ENCODE results near the gene CFAP221.

Gene CFAP221

GRCh38 chr2:119693967-119694366 is 149.7 kb downstream of the CFAP221 start:
- DNase-seq (ENCODE audit: extremely low spot score, insufficient read length, low read depth): no peak
- FAIRE-seq: no peak

DNA sequence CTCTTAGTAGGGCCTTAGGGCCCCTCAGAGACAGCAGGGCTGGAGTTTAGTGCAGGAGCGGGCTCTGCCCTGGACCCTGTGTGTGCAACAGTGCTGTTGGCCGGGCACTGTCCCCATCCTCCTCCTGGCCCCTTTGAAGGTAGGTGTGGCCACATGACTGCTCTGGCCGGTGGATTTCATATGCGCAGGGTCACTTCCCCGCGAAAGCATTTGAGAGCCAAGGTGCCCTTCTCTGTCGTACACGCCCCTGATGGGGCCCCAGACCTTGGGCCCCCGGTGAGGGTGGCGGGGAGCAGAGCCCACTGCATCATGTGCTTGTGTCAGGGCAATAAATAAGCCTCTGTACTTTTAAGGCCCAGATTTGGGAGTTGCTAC is 150.2 kb downstream of the CFAP221 start:
- no peak for FAIRE-seq
- DNase-seq (ENCODE audit: extremely low spot score, insufficient read length, low read depth): no peak

GRCh38 chr2:119694845-119695521 is 150.7 kb downstream of the CFAP221 start:
- FAIRE-seq (no peak), DNase-seq (ENCODE audit: extremely low spot score, insufficient read length, low read depth) (no peak)

DNA sequence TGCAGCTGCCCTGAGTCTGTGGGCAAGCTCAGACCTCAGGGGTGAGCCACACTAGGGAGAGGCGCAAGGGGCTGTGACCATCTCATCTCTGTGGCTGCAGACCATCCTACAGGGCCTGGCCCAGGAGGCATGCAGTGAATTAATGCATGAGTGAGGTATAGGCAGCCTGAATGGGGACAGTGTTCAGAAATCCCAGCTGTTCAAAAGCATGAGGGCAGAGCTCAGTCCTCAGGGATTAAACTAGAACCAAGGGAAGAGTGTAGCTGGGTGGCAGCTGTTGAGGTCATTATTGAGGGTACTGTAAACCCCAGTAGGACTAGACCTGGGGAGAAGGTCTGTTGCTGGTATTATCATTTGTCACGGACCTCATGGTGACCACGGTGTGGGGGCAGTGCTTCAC is 151.8 kb downstream of the CFAP221 start:
- no peak for FAIRE-seq
- no peak for DNase-seq (ENCODE audit: extremely low spot score, insufficient read length, low read depth)

DNA sequence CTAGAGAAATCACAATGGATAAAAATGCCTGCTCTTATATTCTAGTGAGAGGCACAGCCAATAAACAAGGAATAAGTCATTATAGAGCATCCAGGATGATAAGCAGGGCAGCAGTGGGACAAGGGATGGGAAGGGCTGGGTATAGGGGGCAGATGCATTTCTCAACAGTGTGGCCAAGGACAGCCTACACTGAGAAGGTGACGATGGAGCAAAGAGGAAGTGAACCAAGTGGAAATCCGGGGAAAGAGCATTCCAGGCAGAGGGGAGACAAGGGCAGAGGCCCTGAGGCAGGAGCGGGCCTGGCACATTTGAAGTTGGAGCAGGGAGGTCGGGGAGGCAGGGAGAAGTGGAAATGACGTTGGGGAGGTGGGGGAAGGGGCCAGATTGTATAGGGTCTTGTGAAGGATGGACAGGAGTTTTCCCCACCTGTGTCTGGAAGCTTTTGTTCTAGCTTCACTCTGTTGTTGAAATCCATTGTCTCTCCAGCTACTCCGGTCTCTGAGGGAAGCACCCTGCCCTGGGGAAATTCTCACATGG is 152.3 kb downstream of the CFAP221 start:
- FAIRE-seq: no peak
- no peak for DNase-seq (ENCODE audit: extremely low spot score, insufficient read length, low read depth)

GRCh38 chr2:119697290-119698020 is 153.2 kb downstream of the CFAP221 start:
- no peak for FAIRE-seq

GRCh38 chr2:119698246-119698645 is 154.0 kb downstream of the CFAP221 start:
- FAIRE-seq: no peak
- DNase-seq (ENCODE audit: extremely low spot score, insufficient read length, low read depth): no peak

More at GRCh38 chr2:119697290-119698020, 153.2 kb downstream of the CFAP221 start:
- no peak for DNase-seq (ENCODE audit: extremely low spot score, insufficient read length, low read depth)

- DNase-seq (ENCODE audit: extremely low spot score, insufficient read length, low read depth) (no peak), FAIRE-seq (no peak)
These were observed 154.9 kb downstream of the CFAP221 start for GRCh38 chr2:119699016-119699606.

- FAIRE-seq: no peak
- DNase-seq (ENCODE audit: extremely low spot score, insufficient read length, low read depth): no peak
These were observed 156.6 kb downstream of the CFAP221 start for GRCh38 chr2:119700866-119701265.

DNA sequence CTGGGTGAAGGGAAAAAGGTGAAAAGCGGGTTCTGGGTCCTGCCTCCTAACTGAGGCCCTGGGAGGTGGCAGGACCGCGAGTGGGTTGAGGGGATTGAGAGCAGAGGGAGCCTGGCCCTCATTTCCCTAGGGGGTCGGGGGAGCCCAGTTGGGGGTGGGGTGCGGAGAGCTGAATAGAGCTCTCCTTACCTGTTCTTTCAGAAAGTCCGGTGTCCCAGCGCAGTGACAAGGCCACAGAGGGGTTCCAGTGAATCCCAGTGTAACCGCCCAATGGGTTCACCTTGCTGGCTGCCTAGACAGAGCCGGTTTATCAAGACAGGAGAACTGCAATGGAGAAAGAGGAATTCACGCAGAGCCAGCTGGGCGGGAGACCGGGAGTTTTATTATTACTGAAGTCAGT is 157.1 kb downstream of the CFAP221 start:
- DNase-seq (ENCODE audit: extremely low spot score, insufficient read length, low read depth) (no peak), FAIRE-seq (no peak)

DNA sequence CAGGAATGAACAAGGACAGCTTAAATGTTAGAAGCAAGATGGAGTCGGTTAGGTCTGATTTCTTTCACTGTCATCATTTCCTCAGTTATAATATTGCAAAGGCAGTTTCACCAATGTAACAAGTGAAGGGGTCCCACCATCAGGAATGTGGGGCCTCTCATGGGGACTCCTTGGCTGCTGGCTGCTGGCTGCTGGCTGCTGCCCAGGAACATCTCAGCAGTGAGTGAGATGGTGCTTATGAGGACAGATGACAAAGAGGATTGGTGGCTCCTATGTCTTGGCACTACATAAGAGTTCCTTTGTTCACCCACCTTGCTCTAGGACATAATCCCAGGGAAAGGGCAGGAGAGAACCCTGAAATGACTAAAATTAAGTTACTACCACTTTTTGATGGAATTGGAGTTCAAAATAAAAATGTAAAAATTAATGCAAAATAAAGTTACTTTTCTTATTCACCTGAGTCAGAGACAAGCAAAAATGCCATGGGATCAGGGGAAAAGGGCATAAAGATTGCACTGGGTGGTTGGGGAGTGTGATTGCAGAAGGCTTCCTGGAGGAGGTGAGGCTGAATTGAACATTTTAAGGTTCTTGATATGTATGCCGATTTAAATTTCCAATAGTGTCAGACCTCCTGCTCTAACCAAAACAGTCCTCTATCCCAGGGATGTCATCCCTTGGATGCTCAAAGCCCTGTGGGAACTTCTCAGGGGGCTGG is 158.1 kb downstream of the CFAP221 start:
- DNase-seq (ENCODE audit: extremely low spot score, insufficient read length, low read depth) (no peak), FAIRE-seq (no peak)

DNA sequence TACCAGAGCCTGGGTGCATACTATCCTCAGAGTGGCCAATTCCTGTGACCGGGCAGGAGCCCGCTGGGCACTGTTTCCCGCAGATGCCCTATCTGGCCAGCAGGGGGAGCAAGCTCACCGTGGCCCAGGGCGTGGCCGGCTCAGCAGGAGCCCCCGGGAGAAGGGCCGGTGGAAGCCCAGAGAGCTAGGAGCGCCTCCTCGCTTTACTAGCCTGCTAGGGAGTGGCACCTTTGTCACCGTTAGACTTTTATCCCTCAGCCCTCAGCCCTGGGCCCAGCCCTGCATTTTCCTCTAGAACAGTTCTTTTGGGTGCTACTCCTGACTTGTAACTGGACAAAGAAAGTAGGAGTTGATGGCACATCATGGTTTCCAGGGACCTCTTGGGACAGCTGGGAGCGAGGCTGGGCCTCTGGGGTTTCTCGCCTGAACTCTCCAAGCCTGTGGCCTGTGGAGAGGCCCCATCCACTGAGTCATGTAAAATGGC is 158.7 kb downstream of the CFAP221 start:
- FAIRE-seq (peak; percentile 72), DNase-seq (ENCODE audit: extremely low spot score, insufficient read length, low read depth) (peak; percentile 71)

- no peak for FAIRE-seq
These were observed 159.3 kb downstream of the CFAP221 start for GRCh38 chr2:119703526-119703925.

GRCh38 chr2:119704670-119705120 is 160.4 kb downstream of the CFAP221 start:
- FAIRE-seq (peak; percentile 49), DNase-seq (ENCODE audit: extremely low spot score, insufficient read length, low read depth) (no peak)

More at GRCh38 chr2:119703526-119703925, 159.3 kb downstream of the CFAP221 start:
- no peak for DNase-seq (ENCODE audit: extremely low spot score, insufficient read length, low read depth)

DNA sequence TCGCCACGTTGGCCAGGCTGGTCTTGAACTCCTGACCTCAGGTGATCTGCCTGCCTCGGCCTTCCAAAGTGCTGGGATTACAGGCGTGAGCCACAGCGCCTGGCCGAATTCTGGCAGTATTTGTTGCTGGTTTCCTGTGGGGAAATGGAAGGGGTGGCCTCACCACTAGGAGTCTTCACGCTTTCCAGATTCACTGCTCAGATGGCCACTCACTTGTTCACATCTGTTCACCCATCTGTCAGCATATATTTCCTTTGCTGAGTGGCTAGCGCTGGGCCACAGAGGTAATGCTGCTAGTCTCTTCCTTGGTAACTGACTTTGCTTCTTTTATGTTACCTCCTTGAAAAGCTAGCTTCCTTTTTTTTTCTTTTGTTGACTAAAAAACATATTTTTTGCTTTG is 162.0 kb downstream of the CFAP221 start:
- no peak for DNase-seq (ENCODE audit: extremely low spot score, insufficient read length, low read depth)
- no peak for FAIRE-seq
